ENCODE data around the gene GPRC5D. TPM values are rescaled to one million over a fixed set of nuclear protein-coding genes. Genes with fewer than 3 reads are reported as not detected.

GPRC5D gene
- total RNA-seq, 1 experiment from 2014 or later: not detected

DNA sequence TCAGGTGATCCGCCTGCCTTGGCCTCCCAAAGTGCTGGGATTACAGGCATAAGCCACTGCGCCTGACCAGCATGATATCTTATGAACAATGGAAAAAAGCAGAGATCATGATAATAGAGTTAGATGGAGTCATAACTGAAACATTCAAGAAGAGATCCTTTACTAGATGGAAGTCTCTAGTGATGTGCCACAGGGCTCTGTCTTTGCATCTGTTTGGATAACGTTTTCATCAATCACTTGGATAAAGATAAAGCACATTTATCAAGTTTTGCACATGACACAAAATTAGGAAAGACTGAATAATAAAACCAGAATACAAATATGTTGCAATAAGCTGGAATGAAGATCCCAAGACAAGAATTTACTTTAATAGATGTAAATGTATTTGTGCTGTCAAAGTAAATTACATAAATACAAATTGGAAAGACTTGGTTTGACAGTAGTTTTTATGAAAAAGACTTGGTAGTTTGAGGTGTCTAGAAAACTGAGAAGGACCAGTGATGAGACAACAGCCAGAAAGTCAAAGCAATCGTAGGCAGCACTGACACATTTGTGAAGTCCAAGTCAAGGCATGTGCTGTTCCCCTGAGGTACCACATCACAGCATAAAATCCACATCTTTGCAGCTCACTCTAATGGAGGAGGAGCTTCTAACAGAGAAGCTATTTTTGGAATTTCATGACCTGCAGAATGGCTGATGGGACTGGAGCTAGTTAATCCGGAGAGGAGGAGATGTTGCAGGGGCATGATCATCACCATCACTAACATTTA, 32.1 kb downstream of the GPRC5D start:
- Mint-ChIP-seq H3K36me3 (ENCODE audit: insufficient read depth, unreplicated experiment) (peaks cover 100% of the 10 kb centered on the region), H3K27ac (ENCODE audit: unreplicated experiment) (peak overlapping the region; percentile 71), H3K4me3 (ENCODE audit: low read depth, unreplicated experiment) (no peak overlapping the region), H3K9me3 (ENCODE audit: low read depth, unreplicated experiment) (no peaks in the 10 kb centered on the region), H3K4me1 (ENCODE audit: low read depth, unreplicated experiment) (peaks cover 32% of the 10 kb centered on the region), H3K27me3 (ENCODE audit: unreplicated experiment) (no peaks in the 10 kb centered on the region)
- no TSS peak for BruUV-seq (replicated peaks)
- TF ChIP-seq, protein P1, sequence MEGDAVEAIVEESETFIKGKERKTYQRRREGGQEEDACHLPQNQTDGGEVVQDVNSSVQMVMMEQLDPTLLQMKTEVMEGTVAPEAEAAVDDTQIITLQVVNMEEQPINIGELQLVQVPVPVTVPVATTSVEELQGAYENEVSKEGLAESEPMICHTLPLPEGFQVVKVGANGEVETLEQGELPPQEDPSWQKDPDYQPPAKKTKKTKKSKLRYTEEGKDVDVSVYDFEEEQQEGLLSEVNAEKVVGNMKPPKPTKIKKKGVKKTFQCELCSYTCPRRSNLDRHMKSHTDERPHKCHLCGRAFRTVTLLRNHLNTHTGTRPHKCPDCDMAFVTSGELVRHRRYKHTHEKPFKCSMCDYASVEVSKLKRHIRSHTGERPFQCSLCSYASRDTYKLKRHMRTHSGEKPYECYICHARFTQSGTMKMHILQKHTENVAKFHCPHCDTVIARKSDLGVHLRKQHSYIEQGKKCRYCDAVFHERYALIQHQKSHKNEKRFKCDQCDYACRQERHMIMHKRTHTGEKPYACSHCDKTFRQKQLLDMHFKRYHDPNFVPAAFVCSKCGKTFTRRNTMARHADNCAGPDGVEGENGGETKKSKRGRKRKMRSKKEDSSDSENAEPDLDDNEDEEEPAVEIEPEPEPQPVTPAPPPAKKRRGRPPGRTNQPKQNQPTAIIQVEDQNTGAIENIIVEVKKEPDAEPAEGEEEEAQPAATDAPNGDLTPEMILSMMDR (IDR thresholded peaks at IDR 0.05; ENCODE audit: unreplicated experiment): no peak
- CTCF ChIA-PET: no interaction called here
- intact Hi-C loops (cut with micrococcal nuclease; ENCODE audit: unreplicated experiment): loop anchor here (5.0 kb wide), 1 partner anchor 57 kb away; no protein-coding TSS in a partner anchor
- DNase-seq: no peak

DNA sequence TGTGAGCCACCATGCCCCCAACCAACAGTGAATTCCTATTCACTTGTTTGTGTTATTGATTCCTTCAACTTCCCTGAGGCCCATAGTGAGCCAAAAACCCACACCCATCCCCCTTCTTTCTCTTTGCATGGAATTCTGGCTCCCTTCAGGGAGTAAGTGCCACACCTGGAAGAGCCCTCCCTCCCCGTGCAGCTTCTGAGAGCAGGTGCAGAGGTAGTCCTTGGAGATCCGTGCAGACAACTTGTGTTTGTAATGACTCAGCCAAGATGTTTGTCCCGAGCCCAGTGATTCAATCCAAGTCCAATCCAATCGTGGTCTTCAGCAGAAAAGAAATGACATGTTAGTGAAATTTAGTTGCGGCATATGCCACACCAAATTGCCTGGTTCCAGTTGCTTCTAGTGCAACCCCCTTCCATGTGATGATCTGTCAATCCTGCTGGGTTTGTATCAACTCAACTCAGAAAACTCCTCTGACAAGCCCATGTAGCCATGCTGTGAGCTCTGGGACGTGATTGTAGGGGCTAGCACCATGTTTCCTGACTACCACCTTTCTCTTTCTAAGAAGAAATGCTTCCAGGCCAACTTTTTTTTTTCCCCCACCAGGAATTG, 33.1 kb downstream of the GPRC5D start:
- peaks cover 37% of the 10 kb centered on the region for H3K4me1 Mint-ChIP-seq (ENCODE audit: low read depth, unreplicated experiment)
- CTCF ChIA-PET: interaction anchor here (0.7 kb wide), 1 partner anchor 283 kb away, joined by 3 read pairs; no protein-coding TSS in a partner anchor
- H3K27me3 Mint-ChIP-seq (ENCODE audit: unreplicated experiment): no peaks in the 10 kb centered on the region
- BruUV-seq (replicated peaks): no TSS peak
- intact Hi-C loops (cut with micrococcal nuclease; ENCODE audit: unreplicated experiment): loop anchor here (5.0 kb wide), 1 partner anchor 58 kb away; no protein-coding TSS in a partner anchor
- H3K27ac Mint-ChIP-seq (ENCODE audit: unreplicated experiment): peak overlapping the region; percentile 78
- peaks cover 100% of the 10 kb centered on the region for H3K36me3 Mint-ChIP-seq (ENCODE audit: insufficient read depth, unreplicated experiment)
- TF ChIP-seq, protein P1 (IDR thresholded peaks at IDR 0.05; ENCODE audit: unreplicated experiment): no peak
- no peak for DNase-seq
- H3K9me3 Mint-ChIP-seq (ENCODE audit: low read depth, unreplicated experiment): no peaks in the 10 kb centered on the region
- no peak overlapping the region for H3K4me3 Mint-ChIP-seq (ENCODE audit: low read depth, unreplicated experiment)

DNA sequence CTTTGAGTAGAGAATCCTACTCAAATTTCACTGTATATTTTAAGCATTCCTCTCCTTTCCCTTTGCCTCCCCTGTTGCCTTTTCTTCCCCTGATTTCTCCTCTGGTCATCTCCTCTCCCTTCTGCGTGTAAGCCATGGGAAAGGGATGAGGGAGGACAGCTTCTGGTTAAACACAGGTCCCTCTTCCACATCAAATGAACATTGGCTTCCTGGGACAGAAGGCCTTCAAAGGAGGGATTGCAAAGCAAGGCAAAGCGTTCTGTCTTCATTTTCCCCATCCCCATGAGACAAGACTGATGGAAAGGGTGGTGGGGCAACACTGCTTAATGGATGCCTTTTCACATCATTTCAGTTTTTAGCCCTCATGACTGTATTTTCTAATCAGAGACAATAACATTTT, 34.5 kb downstream of the GPRC5D start:
- CTCF ChIA-PET: no interaction called here
- peak overlapping the region; percentile 80 for H3K27ac Mint-ChIP-seq (ENCODE audit: unreplicated experiment)
- BruUV-seq (replicated peaks): TSS peak; percentile 1
- no peaks in the 10 kb centered on the region for H3K9me3 Mint-ChIP-seq (ENCODE audit: low read depth, unreplicated experiment)
- intact Hi-C loops (cut with micrococcal nuclease; ENCODE audit: unreplicated experiment): loop anchor here (5.0 kb wide), 1 partner anchor 60 kb away; no protein-coding TSS in a partner anchor
- TF ChIP-seq, protein P1 (IDR thresholded peaks at IDR 0.05; ENCODE audit: unreplicated experiment): no peak
- H3K4me3 Mint-ChIP-seq (ENCODE audit: low read depth, unreplicated experiment): no peak overlapping the region
- H3K36me3 Mint-ChIP-seq (ENCODE audit: insufficient read depth, unreplicated experiment): peaks cover 100% of the 10 kb centered on the region
- no peak for DNase-seq
- H3K27me3 Mint-ChIP-seq (ENCODE audit: unreplicated experiment): no peaks in the 10 kb centered on the region
- peaks cover 47% of the 10 kb centered on the region for H3K4me1 Mint-ChIP-seq (ENCODE audit: low read depth, unreplicated experiment)

DNA sequence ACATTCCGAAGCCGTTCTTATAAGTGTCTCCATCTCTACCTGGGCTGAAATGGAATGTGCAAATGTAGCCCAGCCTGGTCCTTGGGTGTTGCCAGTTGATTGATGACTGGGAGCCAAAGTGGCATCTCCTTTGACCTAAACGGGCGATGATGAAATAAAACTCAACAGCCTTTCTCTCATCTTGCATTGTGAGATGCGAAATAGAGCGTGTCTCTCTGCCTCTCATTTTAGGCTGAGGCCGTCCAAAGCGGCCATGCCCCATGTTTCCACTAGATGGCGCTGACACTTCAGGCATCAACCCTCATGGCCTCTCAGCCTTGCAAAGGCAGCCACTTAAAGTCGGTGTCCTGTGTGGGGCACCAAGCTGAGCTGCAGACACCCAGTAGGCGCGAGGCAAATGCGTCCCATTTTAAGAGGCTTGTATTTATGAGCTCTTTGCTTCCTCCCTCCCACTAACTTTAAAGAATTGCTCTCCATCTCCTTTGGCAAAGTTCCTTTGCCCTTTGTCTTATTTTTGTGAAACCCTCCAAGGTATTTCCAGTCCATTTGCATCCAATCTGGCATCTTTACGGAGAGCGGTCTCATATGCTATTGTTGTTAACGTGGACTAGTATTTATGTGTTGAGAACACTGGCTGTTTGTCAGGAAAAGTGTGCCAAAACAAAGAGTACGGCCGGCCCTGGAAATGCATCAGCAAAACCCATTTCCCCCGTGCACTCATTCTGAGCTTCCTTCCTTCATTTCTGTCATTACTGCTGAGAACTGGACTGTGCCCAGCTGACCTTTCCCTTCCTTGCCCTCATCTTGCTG, 35.6 kb downstream of the GPRC5D start:
- TF ChIP-seq, protein P1 (IDR thresholded peaks at IDR 0.05; ENCODE audit: unreplicated experiment): peak; percentile 90
- CTCF ChIA-PET: interaction anchor here (0.7 to 1.2 kb wide), 2 partner anchors 24 to 104 kb away, joined by 3 to 4 read pairs; no protein-coding TSS in a partner anchor
- Mint-ChIP-seq H3K27ac (ENCODE audit: unreplicated experiment) (peak overlapping the region; percentile 80), H3K27me3 (ENCODE audit: unreplicated experiment) (no peaks in the 10 kb centered on the region), H3K9me3 (ENCODE audit: low read depth, unreplicated experiment) (no peaks in the 10 kb centered on the region), H3K4me3 (ENCODE audit: low read depth, unreplicated experiment) (peak overlapping the region; percentile 26), H3K4me1 (ENCODE audit: low read depth, unreplicated experiment) (peaks cover 58% of the 10 kb centered on the region), H3K36me3 (ENCODE audit: insufficient read depth, unreplicated experiment) (peaks cover 100% of the 10 kb centered on the region)
- peak; percentile 76 for DNase-seq
- BruUV-seq (replicated peaks): no TSS peak
- intact Hi-C loops (cut with micrococcal nuclease; ENCODE audit: unreplicated experiment): loop anchor here (5.0 kb wide), 1 partner anchor 61 kb away; no protein-coding TSS in a partner anchor
